ENCODE data around the gene RNF145. TPM values are rescaled to one million over a fixed set of nuclear protein-coding genes. Genes with fewer than 3 reads are reported as not detected.

Gene RNF145
- total RNA-seq, 2 donors from 2014 or later: 13.5 to 19.5 TPM

DNA sequence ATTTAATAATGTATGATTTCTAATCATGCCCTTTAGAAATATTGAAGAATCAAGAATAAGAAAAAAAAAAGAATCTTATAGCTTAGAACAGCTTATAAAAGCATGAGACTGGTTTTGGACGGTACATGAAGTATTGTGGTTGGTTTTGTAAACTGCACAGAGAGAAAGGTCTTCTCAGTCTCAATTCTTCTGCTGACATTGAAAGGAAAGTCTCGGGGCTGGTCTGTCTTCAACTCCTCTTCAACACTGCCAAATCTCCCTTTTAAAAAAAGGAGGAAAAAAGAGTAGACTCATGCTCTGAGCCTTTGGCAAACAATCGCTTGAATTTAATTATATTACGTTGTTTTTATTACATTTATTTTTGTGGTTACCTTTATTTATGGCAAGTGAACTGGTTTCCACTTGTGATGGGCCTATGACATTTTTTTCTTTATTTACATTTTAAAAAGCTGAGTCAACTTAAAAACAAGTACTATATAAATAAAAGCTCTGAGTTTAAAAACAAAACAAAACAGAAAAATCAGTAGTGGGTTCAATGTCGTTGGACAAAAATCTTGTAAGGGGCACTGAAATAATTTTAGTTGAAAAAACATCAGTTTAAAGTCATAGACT, 76.8 kb downstream of the RNF145 start:
- intact Hi-C loops (cut with DNase I): no loop called here
- no peak for TF ChIP-seq CTCF (IDR thresholded peaks at IDR 0.05)
- TF ChIP-seq POLR2A (IDR thresholded peaks at IDR 0.05): no peak
- WGBS, 2 donors: 74 to 75% methylated on average over 5 of the region's 5 CpGs
- Histone ChIP-seq H3K27ac (no peak overlapping the region), H3K9me3 (no peaks in the 10 kb centered on the region), H3K4me3 (no peak overlapping the region), H3K36me3 (replicated peaks in 1 of 2; ENCODE audit: insufficient read depth in 1 of 2, low read depth in 2 of 2) (no peaks in the 10 kb centered on the region), H3K27me3 (no peaks in the 10 kb centered on the region), H3K4me1 (no peaks in the 10 kb centered on the region)
- DNase-seq (no peak), ATAC-seq (no peak)

DNA sequence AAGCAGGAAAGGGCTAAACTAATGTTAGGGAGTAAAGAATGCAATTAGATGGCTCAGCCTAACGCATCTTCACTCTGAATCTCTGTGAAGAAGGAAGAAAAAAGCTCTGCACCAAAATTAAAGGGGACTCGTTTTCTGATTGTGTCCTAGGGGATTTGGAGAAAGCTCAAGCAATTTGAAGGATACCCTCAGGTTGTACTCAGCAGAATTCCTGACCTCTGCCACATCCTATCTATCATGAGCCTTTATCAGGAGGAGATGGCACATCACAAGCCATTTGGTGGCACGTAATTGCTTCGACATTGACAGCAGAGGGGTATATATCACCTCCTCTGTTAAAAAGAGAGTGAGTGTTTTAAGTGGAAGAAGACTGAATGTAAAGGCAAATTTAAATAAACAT, 77.4 kb downstream of the RNF145 start:
- Histone ChIP-seq H3K36me3 (replicated peaks in 1 of 2; ENCODE audit: insufficient read depth in 1 of 2, low read depth in 2 of 2) (no peaks in the 10 kb centered on the region), H3K27ac (no peak overlapping the region), H3K9me3 (no peaks in the 10 kb centered on the region), H3K4me1 (no peaks in the 10 kb centered on the region), H3K27me3 (no peaks in the 10 kb centered on the region), H3K4me3 (no peak overlapping the region)
- no peak for TF ChIP-seq POLR2A (IDR thresholded peaks at IDR 0.05)
- TF ChIP-seq CTCF (IDR thresholded peaks at IDR 0.05): no peak
- 53 to 56% methylated on average over 4 of the region's 4 CpGs for WGBS, 2 donors
- no peak for ATAC-seq
- no peak for DNase-seq
- intact Hi-C loops (cut with DNase I): no loop called here

GRCh38 chr5:159130871-159131270, 78.5 kb downstream of the RNF145 start:
- Histone ChIP-seq H3K36me3 (replicated peaks in 1 of 2; ENCODE audit: insufficient read depth in 1 of 2, low read depth in 2 of 2) (no peaks in the 10 kb centered on the region), H3K27me3 (no peaks in the 10 kb centered on the region), H3K27ac (no peak overlapping the region), H3K9me3 (no peaks in the 10 kb centered on the region), H3K4me1 (no peaks in the 10 kb centered on the region), H3K4me3 (no peak overlapping the region)
- intact Hi-C loops (cut with DNase I): no loop called here
- no peak for TF ChIP-seq CTCF (IDR thresholded peaks at IDR 0.05)
- no peak for TF ChIP-seq POLR2A (IDR thresholded peaks at IDR 0.05)
- WGBS, 2 donors: 70 to 90% methylated on average over 3 of the region's 3 CpGs
- ATAC-seq (no peak), DNase-seq (no peak)

- H3K36me3 ChIP-seq (replicated peaks in 1 of 2; ENCODE audit: insufficient read depth in 1 of 2, low read depth in 2 of 2): no peaks in the 10 kb centered on the region
- H3K9me3 ChIP-seq: no peaks in the 10 kb centered on the region
- no peak for TF ChIP-seq POLR2A (IDR thresholded peaks at IDR 0.05)
- no peak for TF ChIP-seq CTCF (IDR thresholded peaks at IDR 0.05)
- H3K27me3 ChIP-seq: no peaks in the 10 kb centered on the region
- H3K27ac ChIP-seq: no peak overlapping the region
- DNase-seq (no peak), ATAC-seq (no peak)
- H3K4me1 ChIP-seq: no peaks in the 10 kb centered on the region
- no peak overlapping the region for H3K4me3 ChIP-seq
- WGBS, 2 donors: 68 to 78% methylated on average over 6 of the region's 6 CpGs
- intact Hi-C loops (cut with DNase I): no loop called here
Observed at GRCh38 chr5:159128070-159128541, 81.2 kb downstream of the RNF145 start.

DNA sequence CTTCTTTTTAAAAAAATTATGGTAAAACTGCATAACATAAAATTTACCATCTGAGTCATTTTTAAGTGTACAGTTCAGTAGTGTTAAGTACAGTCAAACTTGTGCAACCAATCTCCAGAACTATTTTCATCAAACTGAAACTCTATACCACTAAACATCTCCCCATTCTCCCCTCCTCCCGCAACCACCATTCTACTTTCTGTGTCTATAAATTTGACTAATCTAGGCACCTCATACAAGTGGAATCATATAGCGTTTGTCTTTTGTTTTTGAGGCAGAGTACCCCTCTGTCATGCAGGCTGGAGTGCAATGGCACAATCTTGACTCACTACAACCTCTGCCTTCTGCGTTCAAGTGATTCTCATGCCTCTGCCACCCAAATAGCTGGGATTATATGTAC, 85.7 kb downstream of the RNF145 start:
- Histone ChIP-seq H3K36me3 (replicated peaks in 1 of 2; ENCODE audit: insufficient read depth in 1 of 2, low read depth in 2 of 2) (no peaks in the 10 kb centered on the region), H3K4me3 (no peak overlapping the region), H3K27ac (no peak overlapping the region), H3K27me3 (no peaks in the 10 kb centered on the region), H3K9me3 (no peaks in the 10 kb centered on the region), H3K4me1 (no peaks in the 10 kb centered on the region)
- no peak for DNase-seq
- 73 to 85% methylated on average over 3 of the region's 3 CpGs for WGBS, 2 donors
- no peak for ATAC-seq
- no peak for TF ChIP-seq POLR2A (IDR thresholded peaks at IDR 0.05)
- TF ChIP-seq CTCF (IDR thresholded peaks at IDR 0.05): no peak
- intact Hi-C loops (cut with DNase I): no loop called here

Data from body of pancreas (tissue), 4 donors.